Measurements from ENCODE around the gene PTGES2.

- TF ChIP-seq SIN3A (IDR thresholded peaks at IDR 0.05; ENCODE audit: borderline replicate concordance, low read depth, low read length): no peak
- TF ChIP-seq CTCF (IDR thresholded peaks at IDR 0.05): no peak
- no peak for TF ChIP-seq NFIC (IDR thresholded peaks at IDR 0.05; ENCODE audit: borderline replicate concordance)
- TF ChIP-seq SMC3 (IDR thresholded peaks at IDR 0.05; ENCODE audit: low read depth, low read length): no peak
- no peak for TF ChIP-seq RCOR1 (IDR thresholded peaks at IDR 0.05; ENCODE audit: low read length)
- no peak for TF ChIP-seq TAF1 (IDR thresholded peaks at IDR 0.05; ENCODE audit: borderline replicate concordance, low read depth, low read length)
- no peak for TF ChIP-seq EP300 (IDR thresholded peaks at IDR 0.05; ENCODE audit: borderline replicate concordance in 1 of 2, low read depth in 1 of 2, low read length in 1 of 2)
- no peak for TF ChIP-seq RXRA (IDR thresholded peaks at IDR 0.05; ENCODE audit: borderline replicate concordance, low read depth)
- TF ChIP-seq TCF12 (IDR thresholded peaks at IDR 0.05): no peak
Observed at GRCh38 chr9:128113526-128114325, 13.8 kb downstream of the PTGES2 start.
